Iris pigment epithelial cell (primary cell): Measurements from ENCODE around the gene CSK.
"Not testable (repeated sequence)": the region's sequence is repeated elsewhere in the genome, so short reads cannot be mapped to it uniquely, and the experiment has no call there.

Experiments
- DNase-seq: peaks from one replicate; pipeline ENCODE4 v3.0.0-alpha.2; 2011; ENCODE audit warnings: low read depth

CSK gene

DNA sequence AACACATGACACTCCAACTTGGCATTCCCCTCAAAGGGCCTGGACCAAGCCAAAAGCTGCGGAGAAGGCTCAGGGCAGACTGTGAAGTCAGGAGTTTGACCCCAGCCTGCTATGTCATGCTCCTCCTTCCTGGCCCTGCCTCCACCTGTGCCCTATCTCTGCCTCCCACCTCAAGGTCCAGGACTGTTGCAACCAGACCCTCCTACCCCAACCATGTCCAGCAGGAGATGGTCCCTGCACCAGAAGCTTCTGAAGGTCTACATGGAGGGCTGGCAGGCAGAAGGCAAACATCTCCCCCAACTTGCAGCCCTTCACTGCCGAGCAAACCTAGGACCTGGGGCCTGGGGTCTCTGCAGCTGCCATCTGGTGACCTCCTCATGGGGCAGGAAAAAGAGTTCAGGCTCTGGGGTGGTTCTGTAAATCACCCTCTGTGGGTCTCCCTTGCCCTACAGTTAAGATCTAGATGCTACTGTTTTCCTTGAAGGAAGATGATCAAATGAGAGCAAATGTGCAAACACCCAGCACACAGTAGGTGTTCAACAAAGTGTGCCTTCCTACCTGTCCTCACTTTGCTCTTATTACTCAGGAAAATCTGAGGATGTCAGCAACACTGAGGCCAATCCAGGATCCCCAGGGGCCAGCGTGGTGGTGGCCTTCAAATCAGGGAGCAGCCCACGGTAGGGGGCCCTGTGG, 11.5 kb upstream of the CSK start:
- DNase-seq, result no peak

DNA sequence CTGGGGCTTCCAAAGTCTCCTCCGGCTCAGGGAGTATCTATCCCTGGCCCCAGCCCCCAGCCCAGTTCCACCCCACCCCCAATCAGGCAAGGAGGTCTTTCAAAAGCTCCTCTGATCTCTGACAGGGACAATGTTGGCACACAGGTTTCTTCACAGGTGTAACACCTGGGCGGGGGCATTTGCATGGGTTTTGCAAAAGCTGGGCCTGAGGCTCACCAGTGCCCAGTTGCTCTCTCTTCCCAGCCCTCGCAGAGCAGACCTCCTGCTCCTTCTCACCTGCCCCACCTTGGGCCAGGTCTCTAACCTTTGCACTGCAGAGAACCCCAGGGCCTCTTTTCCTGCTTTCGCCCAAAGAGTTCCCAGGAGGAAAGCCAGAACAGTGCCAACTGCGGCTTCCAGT, 8.6 kb upstream of the CSK start:
- DNase-seq, result no peak

DNA sequence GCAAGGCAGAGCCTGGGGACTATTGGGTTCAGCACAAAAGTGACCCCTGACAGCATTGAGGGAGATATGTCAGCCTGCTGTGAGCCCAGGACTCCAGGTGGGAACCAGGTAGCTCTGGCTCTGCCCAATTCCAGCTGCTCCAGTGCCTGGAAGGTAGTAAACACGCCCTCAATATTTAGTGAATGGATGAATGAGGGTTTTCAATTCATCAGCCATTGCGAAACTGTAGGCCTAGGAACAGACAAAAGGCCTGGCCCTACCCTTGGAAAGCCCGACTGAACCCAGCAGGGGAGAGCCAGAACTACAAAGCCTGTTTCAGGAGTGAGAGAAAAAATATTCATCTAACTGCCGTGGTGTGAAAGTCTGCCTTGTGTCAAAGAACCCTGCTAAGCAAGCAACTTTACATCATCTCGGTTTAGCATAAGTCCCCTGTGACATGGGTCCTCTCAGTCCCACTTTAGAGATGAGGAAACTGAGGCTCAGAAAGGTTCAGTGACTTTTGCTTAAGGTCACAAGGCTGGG, 8.1 kb upstream of the CSK start:
- no peak for DNase-seq

DNA sequence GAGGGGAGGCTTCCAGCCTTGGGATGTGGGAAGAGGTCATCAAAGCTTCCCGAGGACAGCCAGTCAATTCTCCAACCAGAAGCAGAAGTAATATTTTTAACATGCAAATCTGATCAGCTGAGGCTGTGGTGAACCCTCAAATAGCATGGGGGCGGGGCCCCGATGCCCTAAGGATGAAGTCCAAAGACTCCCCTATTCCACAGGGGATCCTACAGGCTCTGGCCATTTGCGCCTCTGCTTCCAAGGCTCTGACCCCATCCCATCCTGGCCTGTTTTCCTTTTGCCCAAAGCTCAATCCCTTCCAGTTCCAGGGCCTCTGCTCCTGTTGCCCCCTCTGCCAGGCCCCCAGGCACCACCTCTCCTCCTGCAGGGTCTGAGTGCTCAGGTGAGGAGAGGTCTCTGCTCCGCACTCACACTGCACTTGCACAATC, 6.7 kb upstream of the CSK start:
- DNase-seq, result no peak

DNA sequence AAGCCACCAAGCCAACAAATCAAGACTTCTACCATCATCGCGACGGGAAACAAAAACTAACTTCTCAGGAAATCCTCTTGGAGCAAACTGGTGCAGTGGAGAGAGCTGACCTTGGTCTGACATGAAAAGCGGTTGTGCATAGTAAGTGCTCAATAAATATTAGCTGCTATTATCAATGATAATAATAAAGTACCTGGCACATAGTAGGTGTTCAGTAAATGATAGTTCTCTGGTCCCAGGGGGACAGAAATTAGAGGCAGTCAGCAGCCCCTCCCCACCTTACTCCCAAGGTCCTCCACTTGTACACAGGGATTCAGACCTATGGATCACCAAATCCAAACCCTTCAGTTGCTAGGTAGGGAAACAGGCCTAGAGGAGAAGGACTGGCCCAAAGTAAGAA, 6.0 kb upstream of the CSK start:
- DNase-seq, result no peak

DNA sequence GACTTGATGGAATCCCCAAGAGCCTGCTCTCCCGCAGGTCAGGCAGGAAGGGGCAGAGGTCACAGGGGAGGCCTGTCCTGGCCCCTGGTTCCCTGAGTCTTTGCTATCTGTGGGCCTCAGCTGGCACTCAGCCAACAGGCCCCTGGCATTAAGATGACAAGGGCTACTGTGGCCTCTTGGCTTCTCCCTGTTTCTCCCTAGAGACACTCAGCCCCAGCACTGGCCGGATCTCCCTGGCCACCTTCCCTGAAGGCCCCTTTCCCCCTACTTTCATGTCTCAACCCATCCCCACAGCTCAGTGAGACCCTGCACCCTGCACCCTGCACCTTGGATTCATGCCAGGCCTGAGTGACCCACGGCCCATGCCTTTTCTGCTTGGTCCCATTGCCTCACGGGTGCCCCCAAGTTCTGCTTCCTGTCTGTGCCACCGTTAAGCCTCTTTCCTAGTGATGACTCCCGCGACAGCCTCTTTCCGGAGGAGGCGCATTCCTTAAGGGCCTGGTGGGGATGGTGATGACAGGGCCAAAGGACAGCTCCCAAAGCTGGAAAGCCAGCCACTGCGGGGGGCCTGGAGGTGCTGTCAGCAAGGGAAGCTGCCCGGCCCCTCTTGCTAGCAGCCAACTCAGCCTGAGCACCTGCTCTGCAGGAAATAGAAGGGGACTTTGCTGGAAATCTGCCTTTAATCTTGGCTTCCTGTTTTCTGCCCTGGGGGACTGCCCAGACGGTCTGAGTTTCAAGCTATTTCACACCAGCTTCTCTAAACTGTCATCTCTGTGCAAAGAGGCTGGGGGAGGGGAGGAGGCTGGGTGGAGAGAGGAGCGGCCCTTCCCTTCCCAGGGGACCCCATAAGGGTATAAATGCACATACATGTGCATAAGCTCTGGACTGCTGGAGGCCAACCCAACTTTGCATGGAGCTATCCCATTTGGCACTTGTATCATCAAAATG, 4.8 kb upstream of the CSK start:
- DNase-seq, result peak; percentile 33

DNA sequence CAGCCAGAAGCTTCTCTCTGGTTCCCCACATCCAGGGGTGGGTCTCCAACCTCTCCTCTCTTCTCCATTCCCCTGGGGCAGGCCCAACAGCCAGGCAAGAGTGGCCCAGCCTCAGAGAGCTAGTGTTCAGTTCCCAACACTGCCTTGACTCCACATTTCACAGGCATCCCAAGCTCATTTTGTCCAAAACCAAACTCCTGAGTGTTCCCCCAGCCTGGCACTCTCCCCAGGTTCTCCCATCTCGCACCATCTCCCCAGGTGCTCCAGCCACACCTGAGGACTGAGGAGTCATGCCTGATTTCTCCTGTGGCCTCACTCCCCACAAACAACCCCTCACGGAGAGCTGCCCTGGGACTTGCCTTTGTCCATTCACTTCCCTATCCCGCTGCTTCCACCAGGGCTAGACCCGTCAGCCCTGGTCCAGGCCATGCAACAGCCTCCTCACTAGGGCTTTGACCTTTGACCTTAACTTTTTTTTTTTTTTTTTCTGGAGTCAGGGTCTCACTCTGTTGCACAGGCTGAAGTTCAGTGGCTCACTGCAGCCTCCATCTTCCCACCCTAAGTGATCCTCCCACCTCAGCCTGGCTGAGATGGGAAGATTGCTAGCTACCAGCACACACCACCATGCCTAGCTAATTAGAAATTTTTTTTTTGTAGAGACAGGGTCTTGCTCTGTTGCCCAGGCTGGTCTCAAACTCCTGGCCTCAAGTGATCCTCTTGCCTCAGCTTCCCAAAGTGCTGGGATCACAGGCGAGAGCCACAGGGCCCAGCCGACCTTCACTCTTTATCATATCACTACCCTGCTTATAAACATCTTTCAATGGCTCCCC, 3.9 kb upstream of the CSK start:
- no peak for DNase-seq

DNA sequence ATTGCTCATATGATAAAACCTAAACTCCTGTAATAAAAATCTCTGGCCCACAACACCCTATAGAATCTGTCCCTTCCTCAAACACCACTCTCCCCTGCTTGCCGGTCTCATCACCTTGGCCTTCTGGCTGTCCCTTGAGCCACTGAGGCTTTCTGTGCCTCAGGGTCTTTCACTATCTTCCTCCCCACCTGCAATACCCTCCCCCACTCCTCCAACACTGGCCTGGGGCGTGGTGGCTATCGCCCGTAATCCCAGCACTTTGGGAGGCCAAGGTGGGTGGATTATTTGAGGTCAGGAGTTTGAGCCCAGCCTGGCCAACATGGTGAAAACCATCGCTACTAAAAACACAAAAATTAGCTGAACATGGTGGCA, 3.3 kb upstream of the CSK start:
- no peak for DNase-seq

DNA sequence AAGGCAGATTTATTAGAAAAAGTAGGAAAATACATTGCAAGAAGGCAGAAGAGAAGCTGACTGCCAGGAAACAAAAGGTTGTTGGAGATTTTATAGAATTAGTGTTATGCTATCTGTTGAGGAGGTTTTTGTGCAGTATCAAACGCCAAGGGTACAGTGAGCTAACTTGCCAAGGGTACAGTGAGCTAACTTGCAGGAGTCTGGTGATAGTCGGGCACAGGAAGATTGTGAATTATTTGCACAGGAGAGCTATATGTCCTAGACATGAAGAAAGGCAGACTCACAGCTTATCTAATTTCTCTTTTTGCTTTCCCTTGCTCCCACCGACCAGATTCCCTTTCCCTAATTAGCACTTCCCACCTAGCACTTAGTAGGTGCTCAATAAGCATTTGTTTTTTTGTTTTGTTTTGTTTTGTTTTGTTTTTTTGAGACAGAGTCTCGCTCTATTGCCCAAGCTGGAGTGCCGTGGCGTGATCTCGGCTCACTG, 2.7 kb upstream of the CSK start:
- no peak for DNase-seq

DNA sequence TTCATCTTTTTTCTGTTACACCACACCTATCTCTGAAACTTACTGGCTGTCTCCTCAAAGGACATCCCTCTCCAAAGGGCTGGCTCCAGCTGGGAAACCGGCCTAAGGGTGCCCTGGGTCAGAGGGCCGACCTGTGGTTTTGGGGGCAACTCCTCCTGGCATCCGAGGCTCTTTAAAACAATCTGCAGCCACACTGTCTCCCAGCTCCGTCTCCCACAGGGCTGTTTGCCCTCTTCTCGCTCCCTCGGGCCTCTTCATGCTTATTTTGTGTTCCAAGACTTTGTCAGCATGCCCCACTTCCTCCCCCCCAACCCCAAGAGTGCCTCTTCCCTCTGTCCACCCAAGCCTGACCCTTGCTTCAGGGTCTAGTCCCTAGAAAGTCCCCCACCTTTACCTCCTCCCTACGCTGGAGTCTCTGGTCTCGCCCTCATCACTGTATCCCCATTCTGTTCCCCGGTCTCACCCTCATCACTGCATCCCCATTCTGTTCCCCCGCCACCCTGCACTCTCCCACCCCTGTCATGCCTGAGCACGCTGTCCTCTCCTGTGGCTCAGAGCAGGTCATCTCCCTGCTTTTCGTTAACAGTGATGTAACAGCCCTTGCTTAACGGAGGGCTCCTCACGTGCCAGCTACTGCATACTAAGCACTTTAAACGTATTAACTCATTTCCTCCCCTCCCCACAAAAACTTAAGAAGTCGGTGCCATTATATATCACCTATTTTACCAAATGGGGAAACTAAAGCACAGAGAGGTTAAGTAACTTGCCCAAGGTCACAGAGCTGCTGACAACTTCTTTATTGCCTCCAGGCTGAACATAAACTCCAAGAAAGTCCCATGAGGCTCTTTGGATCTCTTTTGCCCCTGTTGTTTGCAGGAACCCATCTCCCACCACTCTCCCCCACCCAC, 1.1 kb upstream of the CSK start:
- DNase-seq, result peak; percentile 54

DNA sequence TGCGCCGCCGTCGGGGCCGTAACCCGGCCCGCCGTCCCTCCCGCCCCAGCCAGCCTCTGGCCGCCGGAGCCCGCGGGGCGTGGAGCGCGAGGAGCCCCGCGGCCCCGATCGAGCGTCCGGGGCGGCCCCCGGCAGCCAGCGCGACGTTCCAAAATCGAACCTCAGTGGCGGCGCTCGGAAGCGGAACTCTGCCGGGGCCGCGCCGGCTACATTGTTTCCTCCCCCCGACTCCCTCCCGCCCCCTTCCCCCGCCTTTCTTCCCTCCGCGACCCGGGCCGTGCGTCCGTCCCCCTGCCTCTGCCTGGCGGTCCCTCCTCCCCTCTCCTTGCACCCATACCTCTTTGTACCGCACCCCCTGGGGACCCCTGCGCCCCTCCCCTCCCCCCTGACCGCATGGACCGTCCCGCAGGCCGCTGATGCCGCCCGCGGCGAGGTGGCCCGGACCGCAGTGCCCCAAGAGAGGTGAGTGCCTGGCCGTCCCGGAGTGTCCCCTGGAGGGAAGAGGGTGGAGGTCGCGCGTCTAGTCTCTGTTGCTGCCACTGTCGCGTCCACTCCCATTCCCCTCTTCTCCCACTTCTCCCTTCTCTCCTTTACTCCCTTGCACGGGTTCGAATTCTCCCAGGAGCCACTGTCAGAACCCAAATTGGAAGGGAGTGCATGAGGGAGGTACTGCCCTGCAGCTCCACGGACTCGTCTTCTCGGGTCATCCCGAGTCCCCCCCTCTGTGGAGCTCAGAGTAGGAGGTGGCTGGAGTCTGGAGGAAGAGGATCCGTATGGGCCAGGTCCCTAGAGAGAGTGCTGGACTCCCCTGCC, 585 bp downstream of the CSK start:
- DNase-seq, result no peak

DNA sequence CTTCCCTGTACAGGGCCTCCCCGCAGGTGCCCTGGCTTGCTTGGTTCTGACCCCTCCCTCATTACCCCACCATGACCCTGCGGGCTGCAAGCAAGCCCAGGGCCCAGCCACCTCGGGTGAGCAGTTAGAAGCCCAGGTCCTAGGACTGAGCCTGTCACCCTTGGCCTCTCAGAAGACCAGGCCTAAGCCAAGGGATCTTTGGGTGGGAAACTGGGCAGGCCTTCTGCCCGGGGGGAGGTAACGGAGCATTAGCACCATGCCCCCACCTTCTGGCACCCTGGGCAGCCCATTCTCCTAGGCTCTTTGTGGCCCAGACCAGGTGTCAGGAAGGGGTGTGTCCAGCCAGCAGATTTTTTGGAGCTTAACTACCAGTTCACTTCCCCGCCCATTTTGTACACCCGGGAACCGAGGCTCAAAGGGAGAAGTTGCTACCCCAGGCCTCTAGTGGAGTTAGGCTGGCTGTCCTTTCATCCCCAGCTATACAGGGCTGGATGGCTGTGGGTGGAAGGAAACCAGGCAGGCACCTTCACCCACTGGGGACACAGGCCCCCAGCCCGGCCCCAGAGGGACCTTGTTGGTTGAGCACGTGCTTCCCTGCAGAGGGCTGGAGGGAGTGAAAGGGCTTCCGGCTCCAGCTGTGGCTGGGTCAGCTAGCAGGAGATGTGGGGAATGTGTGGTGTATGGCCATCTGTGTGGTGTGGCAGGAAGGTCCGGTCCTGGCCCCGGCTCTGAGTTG, 1.4 kb downstream of the CSK start:
- DNase-seq, result peak; percentile 38

DNA sequence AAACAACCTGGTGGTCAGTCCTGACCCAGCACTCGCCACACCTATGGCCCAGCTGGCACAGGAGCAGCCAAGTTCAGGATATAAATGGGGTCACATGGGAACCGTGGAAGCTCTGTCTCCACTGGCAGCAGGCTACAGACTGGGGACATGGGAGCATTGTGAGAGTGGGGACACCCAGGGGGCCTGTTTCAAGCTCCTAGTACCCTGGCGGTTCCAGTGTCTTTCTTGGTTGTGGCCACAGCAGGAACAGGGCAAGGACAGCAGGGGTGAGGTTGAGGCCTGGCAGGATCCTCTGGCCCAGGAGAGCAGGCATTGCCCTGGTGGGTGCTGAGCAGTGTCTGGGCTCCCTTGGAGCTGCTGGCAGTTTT, 1.9 kb downstream of the CSK start:
- DNase-seq, result no peak

DNA sequence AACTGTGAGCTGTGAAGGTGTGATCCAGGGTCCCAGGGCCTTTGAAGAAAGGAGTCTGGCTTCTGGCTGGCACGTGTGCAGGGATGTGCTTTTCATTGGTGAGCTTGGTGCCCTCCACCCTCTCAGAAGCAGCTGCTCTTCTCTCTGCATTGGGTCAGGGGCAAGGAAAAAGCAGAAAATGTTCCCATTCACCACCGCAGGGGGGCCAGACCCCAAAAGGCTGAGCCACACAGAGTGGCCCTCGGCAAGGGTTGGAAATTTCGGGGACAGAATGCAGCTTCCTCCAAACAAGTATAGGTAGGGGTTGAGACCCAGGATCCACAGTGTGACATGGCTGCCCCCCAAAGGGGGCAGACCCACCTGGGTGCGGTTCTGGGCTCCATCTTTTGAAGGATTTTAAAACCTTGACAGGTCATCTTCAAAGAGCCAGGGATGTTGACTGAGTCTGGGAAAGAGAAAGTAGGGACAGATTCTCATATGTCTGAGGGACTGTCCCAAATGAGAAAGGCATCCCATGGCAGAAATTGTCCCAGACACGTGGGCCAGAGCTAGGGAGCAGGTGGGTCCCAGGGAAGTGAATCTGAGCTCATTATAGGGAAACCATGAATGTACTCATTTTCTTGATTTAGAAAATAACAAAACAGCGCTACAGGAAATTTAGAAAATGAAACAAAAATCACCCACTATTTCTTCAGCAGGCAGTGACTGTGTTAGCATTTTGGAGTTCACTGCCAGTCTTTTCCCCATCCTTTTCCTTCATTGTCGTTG, 2.7 kb downstream of the CSK start:
- no peak for DNase-seq

DNA sequence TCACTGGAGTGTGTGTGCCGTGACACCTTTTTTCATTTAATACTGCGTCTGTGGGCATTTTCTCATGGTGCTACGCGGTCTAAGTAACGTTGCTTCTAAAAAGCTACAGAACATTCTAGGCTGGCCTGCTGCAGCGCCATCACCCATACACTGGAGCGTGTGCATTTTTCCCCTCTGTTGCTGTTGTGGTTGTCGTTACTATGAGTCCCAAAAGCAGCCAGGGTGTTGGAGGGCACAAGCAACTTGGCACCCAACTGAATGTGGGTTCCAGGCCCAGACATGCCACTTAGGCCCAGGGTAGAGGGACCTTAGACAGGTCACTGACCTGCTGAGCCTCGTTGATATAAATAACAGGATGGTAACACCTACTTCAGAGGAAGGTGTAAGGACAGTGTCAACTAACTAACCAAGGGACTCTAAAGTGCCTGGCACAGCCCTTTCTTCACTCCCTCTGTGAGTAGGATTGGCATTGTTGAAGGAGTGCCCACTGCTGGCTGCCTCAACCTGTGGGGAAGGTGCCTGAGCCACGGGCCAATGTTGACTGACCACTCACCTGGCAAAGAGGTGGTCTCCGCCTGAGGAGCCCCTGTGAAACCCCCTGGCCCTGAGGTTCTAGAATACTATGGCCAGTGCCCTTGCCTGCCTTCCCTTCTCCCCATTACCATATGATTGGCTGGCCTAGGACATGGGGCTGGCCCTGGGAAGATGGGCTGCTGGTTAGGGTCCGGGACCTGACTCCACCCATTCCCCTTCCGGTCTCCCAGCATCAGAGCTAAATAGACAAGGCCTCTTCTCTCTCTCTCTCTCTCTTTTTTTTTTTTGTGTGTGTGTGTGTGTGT, 3.5 kb downstream of the CSK start:
- no peak for DNase-seq

DNA sequence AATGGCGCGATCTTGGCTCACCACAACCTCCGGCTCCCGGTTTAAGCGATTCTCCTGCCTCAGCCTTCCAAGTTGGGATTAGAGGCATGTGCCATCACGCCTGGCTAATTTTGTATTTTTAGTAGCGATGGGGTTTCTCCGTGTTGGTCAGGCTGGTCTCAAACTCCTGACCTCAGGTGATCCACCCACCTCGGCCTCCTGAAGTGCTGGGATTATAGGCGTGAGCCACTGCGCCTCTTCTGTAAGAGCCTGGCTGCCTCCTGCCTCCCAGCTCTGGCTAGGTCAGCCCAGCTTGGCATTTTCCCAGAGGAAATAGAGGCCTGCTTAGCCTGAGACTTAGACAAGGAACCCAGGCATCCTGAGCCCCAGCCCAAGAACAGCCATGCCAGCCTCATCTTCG, 4.2 kb downstream of the CSK start:
- not testable (repeated sequence) for DNase-seq

DNA sequence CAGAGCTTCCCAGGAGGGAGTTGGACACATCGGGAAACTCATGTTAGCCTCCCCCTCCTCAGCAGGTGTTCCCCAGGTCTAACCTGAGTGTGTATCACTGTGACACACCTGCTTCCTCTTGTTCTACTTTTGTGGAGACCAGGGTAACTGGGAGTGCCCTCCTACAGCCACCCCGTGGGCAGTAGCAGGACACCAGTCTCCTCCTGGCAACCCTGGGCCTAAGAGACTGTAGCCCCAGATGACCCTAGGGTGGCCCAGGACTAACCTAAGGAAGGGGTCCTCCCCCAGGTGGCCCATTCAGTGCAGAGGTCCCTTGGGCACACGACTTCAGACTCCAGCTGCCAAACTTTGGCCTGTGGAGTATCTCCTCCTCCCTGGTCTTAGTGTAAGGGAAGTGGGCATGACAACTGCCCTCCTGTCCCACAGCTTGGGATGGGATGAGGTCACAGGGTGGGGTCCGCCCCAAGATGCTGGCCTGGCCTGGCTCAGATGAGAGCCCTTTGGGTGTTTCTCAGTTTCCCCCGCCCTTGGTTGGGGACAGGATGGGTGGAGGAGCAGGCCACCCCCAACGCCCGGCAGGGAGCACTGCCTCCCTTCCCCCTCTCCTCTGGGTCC, 4.8 kb downstream of the CSK start:
- no peak for DNase-seq
